ENCODE results near the gene MINAR2. TPM values are rescaled to one million over a fixed set of nuclear protein-coding genes. Genes with fewer than 3 reads are reported as not detected.

Gene MINAR2
- total RNA-seq, 2 experiments from 2014 or later = not detected

DNA sequence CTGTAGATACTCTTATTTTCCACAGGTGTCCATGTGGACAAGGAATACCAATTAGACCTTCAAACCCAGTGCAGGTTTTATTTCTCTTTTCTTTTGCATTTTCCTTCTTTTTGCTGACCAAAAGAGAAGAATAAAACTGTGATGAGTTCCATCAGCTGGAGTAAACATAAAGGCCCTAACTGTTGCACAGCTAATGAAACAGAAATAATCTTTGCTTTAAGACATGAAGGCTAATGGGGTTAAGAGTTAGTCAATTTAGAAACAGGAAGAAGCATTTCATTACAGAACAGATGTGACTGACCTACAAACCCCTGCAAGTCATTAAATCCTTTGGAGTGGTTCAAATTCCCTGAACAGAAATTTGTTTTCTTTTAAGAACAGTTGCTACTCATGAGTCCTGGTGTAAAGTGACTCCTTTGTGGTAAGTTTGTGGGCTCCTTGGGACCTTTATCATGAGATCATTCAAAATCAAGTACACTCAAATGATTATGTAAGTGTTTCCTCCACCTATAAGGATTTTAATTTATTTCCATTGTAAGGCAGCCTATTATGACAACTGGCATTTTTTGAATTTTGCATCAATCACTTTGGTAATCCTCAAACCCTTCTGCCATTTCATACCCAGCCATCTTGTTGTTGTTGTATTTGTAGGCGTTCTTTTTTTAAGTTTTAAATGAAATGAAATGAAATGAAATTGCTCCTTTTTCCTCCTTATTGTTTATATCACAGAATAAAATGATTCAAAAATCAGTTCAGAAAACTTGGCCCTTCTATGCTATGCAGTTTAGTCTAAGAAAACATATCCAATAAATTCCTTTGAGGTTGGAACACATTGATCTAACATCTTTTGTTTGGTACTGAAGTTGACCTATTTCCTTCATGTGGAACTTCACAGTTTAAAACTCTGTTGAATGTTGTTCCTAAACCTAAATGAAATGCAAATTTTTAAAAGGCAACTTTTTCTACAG is 1.3 kb downstream of the MINAR2 start:
- no peaks in the 10 kb centered on the region for H3K9me3 Mint-ChIP-seq

DNA sequence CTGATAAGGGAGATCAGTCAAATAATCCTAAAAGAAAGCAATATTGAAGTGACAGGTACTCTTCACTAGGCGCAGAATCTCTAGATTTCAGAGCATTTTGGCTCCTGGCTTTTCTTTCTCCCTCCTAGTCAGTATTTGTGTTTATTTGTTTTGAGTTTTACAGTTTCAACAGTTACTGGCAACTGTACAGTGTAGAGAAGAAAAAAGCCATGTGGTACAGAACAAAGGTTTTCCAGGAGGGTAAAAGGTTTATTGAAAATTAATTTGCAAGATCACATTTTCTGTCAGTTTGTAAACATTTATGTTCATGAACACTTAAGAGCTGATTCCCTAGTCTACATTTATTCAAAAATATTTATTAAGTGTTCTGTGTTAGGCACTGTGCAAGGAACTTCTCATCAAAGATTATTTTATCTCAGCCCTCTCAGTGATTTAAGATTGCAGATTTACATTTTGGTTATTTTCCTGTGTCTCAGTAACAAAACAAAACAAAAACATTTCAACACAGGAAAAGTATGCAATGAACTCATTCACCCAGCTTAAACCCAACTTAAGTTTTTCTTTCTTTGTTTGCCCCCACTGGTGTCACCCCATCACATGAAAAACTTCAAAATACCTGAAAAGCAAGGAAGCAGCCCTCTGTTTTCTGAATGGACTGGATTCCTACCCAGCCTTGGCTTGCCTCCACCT is 12.9 kb downstream of the MINAR2 start:
- ChIA-PET CTCF (interaction anchor here (4.3 kb wide), 1 partner anchor 10 kb away, joined by 28 read pairs; no protein-coding TSS in a partner anchor), POLR2A (no interaction called here)

More for the DNA sequence above, 1.3 kb downstream of the MINAR2 start:
- intact Hi-C loops (cut with micrococcal nuclease) = no loop called here
- Mint-ChIP-seq H3K4me3 (no peak overlapping the region), H3K36me3 (no peaks in the 10 kb centered on the region), H3K4me1 (ENCODE audit: low read depth) (no peaks in the 10 kb centered on the region), H3K27ac (no peak overlapping the region), H3K27me3 (peaks cover 3% of the 10 kb centered on the region)
- ChIA-PET POLR2A (no interaction called here), CTCF (no interaction called here)
- DNase-seq = no peak

DNA sequence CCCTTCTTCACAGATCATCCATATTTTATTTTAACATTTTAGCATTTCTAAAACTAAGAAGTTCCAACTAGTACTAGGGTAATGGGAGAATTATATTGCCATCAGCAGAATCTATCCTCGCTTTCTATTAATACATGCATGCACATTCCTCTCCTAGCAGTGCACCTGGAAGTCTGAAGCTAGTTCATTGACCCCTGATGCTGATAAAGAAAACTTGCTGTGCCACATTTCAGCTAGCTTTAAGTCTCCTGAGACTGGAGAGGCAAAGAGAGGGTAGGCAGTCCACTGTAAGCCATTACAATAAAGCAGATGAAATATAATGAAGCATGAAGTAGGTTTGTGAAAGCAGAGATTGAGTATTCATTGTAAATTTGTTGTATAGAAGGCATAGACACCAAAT is 15.8 kb downstream of the MINAR2 start:
- H3K27me3 Mint-ChIP-seq = peaks cover 3% of the 10 kb centered on the region
- no peak overlapping the region for H3K27ac Mint-ChIP-seq
- H3K9me3 Mint-ChIP-seq = no peaks in the 10 kb centered on the region
- peaks cover 2% of the 10 kb centered on the region for H3K4me1 Mint-ChIP-seq (ENCODE audit: low read depth)
- no peaks in the 10 kb centered on the region for H3K36me3 Mint-ChIP-seq
- CTCF ChIA-PET = interaction anchor here (1.0 kb wide), 1 partner anchor 7 kb away, joined by 3 read pairs; no protein-coding TSS in a partner anchor
- POLR2A ChIA-PET = no interaction called here
- H3K4me3 Mint-ChIP-seq = no peak overlapping the region
- no peak for DNase-seq
- intact Hi-C loops (cut with micrococcal nuclease) = loop anchor here (10.0 kb wide), 1 partner anchor 399 kb away; no protein-coding TSS in a partner anchor

More for the DNA sequence above, 12.9 kb downstream of the MINAR2 start:
- Mint-ChIP-seq H3K27ac (no peak overlapping the region), H3K4me1 (ENCODE audit: low read depth) (no peaks in the 10 kb centered on the region), H3K4me3 (no peak overlapping the region), H3K9me3 (no peaks in the 10 kb centered on the region), H3K27me3 (peaks cover 5% of the 10 kb centered on the region), H3K36me3 (no peaks in the 10 kb centered on the region)
- no peak for DNase-seq
- intact Hi-C loops (cut with micrococcal nuclease) = loop anchor here (10.0 kb wide), 1 partner anchor 396 kb away; no protein-coding TSS in a partner anchor

DNA sequence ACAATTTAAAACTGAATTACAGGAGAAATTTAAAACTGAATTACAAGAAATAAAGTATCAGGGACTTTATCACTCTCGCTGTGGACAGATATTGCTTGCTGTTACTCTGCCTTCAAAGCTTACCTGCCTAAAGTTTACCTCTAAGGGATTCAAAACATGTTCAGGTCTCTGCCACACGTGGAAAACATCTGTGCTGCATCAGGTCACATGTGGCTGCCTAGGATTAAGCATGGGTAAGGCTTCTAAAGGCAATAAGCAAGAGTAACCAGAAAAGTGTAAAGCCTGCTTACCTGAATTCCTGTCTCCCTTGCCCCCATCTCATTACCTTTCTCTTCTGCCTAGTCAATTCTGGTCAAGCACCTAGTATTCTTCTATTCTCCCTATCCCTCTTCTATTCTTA is 18.9 kb downstream of the MINAR2 start:
- ChIA-PET CTCF (interaction anchor here (0.9 to 3.7 kb wide), 4 partner anchors 102 to 1554 kb away, joined by 3 to 29 read pairs (median 14); no protein-coding TSS in a partner anchor), POLR2A (no interaction called here)
- Mint-ChIP-seq H3K27ac (no peak overlapping the region), H3K36me3 (no peaks in the 10 kb centered on the region), H3K27me3 (peaks cover 3% of the 10 kb centered on the region), H3K9me3 (no peaks in the 10 kb centered on the region), H3K4me3 (no peak overlapping the region), H3K4me1 (ENCODE audit: low read depth) (peaks cover 2% of the 10 kb centered on the region)
- no peak for DNase-seq
- intact Hi-C loops (cut with micrococcal nuclease) = loop anchor here (10.0 kb wide), 1 partner anchor 402 kb away; no protein-coding TSS in a partner anchor

DNA sequence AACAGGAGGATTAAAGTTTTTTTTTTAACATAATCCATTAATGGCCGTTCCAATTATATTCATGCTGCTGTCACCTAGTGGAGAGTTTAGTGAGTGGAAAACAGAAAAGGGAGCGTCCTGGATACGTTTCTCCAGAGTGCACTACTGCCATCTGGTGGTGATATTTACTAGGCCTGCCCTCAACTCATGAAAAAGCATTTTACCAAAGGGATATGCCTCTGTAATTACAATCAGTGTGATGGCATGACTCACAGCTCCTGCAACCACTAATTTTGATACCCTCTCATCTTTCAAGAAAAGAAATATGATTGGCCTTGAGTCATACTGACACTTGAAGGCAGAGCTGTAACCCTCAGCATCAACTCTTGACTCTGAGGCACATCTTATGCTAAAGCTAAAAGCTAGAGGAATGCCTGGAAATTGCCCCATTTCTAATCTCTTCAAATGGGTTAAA is 20.1 kb downstream of the MINAR2 start:
- Mint-ChIP-seq H3K27ac (no peak overlapping the region), H3K27me3 (peaks cover 3% of the 10 kb centered on the region), H3K36me3 (no peaks in the 10 kb centered on the region), H3K4me1 (ENCODE audit: low read depth) (peaks cover 2% of the 10 kb centered on the region), H3K9me3 (no peaks in the 10 kb centered on the region), H3K4me3 (no peak overlapping the region)
- ChIA-PET POLR2A (no interaction called here), CTCF (interaction anchor here (0.6 to 3.7 kb wide), 13 partner anchors 8 to 1555 kb away, joined by 3 to 29 read pairs (median 5); partner anchors contain the start of gene ISOC1)
- intact Hi-C loops (cut with micrococcal nuclease) = loop anchor here (1.0 to 10.0 kb wide), 6 partner anchors 104 to 863 kb away; partner anchors contain the start of gene ADAMTS19
- DNase-seq = peak; percentile 76

DNA sequence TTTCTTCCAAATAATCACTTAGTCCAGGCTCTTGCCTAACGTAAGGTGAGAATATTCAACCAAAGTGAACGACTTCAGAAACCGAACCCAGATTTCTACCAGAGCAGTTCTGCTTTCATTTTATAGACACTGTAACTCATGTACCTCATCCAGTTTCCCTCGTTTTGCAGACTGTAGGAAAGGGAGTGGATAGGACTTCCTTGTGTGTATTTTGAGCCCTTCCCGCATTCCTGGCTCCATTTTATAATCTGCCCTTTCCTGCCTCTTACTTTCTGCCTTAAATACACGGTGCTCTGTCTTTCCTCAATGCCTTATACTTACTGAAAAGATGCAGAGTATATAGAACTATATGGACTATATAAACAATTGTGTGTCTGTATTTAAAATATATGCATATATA is 20.8 kb downstream of the MINAR2 start:
- Mint-ChIP-seq H3K36me3 (no peaks in the 10 kb centered on the region), H3K4me1 (ENCODE audit: low read depth) (peaks cover 2% of the 10 kb centered on the region), H3K27me3 (peaks cover 3% of the 10 kb centered on the region), H3K4me3 (no peak overlapping the region), H3K9me3 (no peaks in the 10 kb centered on the region), H3K27ac (no peak overlapping the region)
- DNase-seq = no peak
- ChIA-PET CTCF (interaction anchor here (0.6 to 6.5 kb wide), 14 partner anchors 9 to 1556 kb away, joined by 3 to 141 read pairs (median 6); partner anchors contain the start of gene ISOC1), POLR2A (no interaction called here)
- intact Hi-C loops (cut with micrococcal nuclease) = loop anchor here (1.0 to 10.0 kb wide), 6 partner anchors 104 to 863 kb away; partner anchors contain the start of gene ADAMTS19

DNA sequence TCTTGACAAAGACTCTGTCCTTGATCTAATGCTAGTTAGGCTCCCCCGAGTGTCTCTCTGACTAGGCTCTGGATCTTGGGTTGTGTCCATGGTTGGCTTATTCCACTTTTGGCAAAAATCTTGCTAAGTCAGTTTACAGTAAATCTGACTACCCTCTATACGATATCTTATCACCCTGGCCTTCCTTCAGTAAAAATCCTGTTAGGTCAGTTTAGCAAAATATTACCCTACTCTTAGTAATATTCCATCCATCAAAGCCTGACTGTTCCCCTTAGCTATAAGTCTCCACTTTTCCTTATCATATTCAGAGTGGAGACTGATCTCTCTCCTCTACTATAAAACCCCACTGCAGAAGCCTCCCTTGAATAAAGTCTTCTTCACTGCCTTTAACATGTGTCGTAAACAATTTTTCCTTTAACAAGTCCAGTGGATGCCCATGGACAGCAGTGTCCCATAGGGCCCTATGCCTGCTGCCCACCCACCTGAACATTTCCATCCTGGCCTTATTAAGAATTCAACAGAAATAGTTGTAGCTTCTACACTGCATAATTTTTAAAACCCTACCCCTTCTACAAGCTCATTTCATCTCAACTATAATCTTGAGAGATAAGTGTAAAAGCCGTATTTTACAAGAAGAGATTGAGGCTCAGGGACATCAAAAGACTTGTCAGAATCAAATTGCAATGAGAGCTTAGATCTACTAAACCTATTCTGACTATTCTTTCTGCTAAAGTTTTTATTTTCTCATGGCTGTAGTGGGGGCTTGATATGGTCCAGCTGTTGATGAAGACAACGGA is 22.3 kb downstream of the MINAR2 start:
- no peak overlapping the region for H3K27ac Mint-ChIP-seq
- no peaks in the 10 kb centered on the region for H3K36me3 Mint-ChIP-seq
- no peak for DNase-seq
- peaks cover 3% of the 10 kb centered on the region for H3K27me3 Mint-ChIP-seq
- ChIA-PET CTCF (interaction anchor here (0.9 to 6.5 kb wide), 11 partner anchors 7 to 1339 kb away, joined by 3 to 141 read pairs (median 4); no protein-coding TSS in a partner anchor), POLR2A (no interaction called here)
- intact Hi-C loops (cut with micrococcal nuclease) = loop anchor here (2.0 kb wide), 2 partner anchors 373 to 1341 kb away; no protein-coding TSS in a partner anchor
- no peaks in the 10 kb centered on the region for H3K9me3 Mint-ChIP-seq
- H3K4me1 Mint-ChIP-seq (ENCODE audit: low read depth) = peaks cover 2% of the 10 kb centered on the region
- no peak overlapping the region for H3K4me3 Mint-ChIP-seq

DNA sequence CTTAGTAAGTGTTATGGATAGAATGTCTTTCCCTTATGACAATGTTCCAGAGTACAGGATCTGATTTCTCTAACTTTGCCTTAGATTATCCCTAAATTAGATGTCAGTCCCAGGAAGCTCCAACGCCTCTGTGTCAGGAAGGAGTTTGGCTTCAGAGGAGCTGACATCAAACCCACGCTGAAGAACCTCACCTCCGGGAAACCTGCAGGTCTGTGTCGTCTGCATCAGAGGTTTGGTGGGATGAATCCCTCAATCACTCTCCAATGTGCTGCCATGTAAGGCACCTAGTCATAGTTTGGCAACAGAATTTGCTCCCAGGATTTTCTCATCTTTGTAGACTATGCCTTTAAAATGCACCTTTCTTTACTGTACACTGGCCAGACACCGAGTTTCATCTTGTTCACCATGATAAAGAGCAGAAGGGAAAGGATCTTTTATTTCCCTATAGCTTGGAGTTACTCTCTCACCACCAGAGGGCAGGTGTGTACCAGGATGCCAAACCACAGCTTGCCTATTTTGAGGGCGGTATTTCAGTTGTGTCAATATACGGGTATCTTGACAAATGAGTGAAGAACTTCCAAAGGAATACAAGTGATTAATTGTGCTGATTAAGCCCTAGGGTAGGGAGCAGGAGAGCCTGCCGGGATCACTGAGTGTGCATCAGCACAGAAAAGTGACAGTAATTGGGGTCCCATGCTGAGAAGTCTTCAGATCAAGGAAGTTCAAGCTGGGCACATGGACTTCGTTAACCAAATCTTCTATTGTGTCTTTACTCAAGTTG is 23.4 kb downstream of the MINAR2 start:
- Mint-ChIP-seq H3K27ac (no peak overlapping the region), H3K36me3 (no peaks in the 10 kb centered on the region), H3K4me3 (no peak overlapping the region), H3K9me3 (no peaks in the 10 kb centered on the region), H3K4me1 (ENCODE audit: low read depth) (peaks cover 2% of the 10 kb centered on the region), H3K27me3 (peaks cover 3% of the 10 kb centered on the region)
- intact Hi-C loops (cut with micrococcal nuclease) = loop anchor here (1.0 to 2.0 kb wide), 3 partner anchors 81 to 1340 kb away; no protein-coding TSS in a partner anchor
- CTCF ChIA-PET = interaction anchor here (0.6 to 6.5 kb wide), 24 partner anchors 8 to 1571 kb away, joined by 3 to 141 read pairs (median 3); no protein-coding TSS in a partner anchor
- DNase-seq = peak; percentile 59
- POLR2A ChIA-PET = no interaction called here

DNA sequence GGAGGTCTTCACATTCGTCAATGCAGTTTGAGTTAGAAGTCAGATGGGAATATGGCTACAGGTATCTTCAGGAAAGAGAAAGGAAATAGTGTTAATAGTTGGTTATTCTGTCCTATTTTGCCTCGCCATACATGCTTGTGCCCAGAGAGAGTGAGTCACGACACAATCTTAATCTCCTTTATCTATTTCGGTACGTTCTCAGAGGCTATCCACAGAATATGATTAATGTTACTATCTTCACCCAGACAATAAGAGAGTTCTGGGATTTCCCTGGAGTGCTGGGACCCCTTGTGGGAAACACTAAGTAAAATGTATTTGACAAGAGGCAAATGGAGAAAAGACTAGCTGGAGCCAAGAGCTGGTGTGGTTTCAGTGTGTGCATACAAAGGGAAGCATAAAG is 25.5 kb downstream of the MINAR2 start:
- H3K27ac Mint-ChIP-seq = no peak overlapping the region
- no peaks in the 10 kb centered on the region for H3K27me3 Mint-ChIP-seq
- no peaks in the 10 kb centered on the region for H3K9me3 Mint-ChIP-seq
- POLR2A ChIA-PET = no interaction called here
- H3K4me3 Mint-ChIP-seq = no peak overlapping the region
- no peaks in the 10 kb centered on the region for H3K4me1 Mint-ChIP-seq (ENCODE audit: low read depth)
- DNase-seq = no peak
- CTCF ChIA-PET = interaction anchor here (6.5 kb wide), 1 partner anchor 79 kb away, joined by 141 read pairs; no protein-coding TSS in a partner anchor
- no peaks in the 10 kb centered on the region for H3K36me3 Mint-ChIP-seq
- intact Hi-C loops (cut with micrococcal nuclease) = no loop called here

DNA sequence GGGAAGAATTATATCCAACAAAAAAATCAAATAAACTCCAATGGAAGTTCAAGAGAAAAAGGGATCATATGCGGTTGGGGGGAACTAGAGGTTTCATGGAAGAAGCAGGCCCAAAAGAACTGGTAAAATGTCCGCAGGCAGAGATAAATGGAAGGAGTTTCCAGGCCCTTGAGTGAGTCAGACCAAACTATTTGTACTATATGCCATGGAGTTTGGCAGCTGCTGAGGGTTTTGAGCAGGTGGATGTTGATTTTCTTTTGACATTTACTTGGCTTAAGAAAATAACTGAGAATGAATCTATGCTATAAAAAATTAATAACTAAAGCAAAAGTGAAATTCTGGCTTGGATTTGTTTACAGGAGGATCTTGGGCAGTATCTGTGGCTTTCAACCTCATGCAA is 33.7 kb downstream of the MINAR2 start:
- POLR2A ChIA-PET = no interaction called here
- no peak for DNase-seq
- Mint-ChIP-seq H3K27me3 (peaks cover 9% of the 10 kb centered on the region), H3K4me3 (no peak overlapping the region), H3K9me3 (no peaks in the 10 kb centered on the region), H3K36me3 (no peaks in the 10 kb centered on the region), H3K27ac (no peak overlapping the region), H3K4me1 (ENCODE audit: low read depth) (no peaks in the 10 kb centered on the region)
- CTCF ChIA-PET = interaction anchor here (2.2 kb wide), 1 partner anchor 10 kb away, joined by 9 read pairs; no protein-coding TSS in a partner anchor
- intact Hi-C loops (cut with micrococcal nuclease) = no loop called here
